RWPE1 (cell line): ENCODE results near the gene UNCX.
"Not testable (repeated sequence)": the region's sequence is repeated elsewhere in the genome, so short reads cannot be mapped to it uniquely, and the experiment has no call there.

ENCODE experiments used
- CTCF ChIA-PET: fragments of 350-600 bp; sonication (Branson Sonifier 250); formaldehyde crosslinking; extraction: SDS; loops from one replicate; lab custom pipeline; 2021; lab: Yijun Ruan, JAX
- POLR2A ChIA-PET: fragments of 400-600 bp; formaldehyde crosslinking; extraction: SDS; loops from one replicate; lab custom pipeline; 2020; ENCODE audit warnings: antibody characterized with exemption; ENCODE audit not compliant: low non-redundant PET; lab: Yijun Ruan, JAX
- DNase-seq: peaks from one replicate; pipeline ENCODE4 v3.0.0; 2012; ENCODE audit warnings: low spot score
- H3K27ac ChIP-seq: fragments of 450-650 bp; 2 replicates; pipeline ENCODE4 v1.5.1; 2017
- TF ChIP-seq, protein P1 (sequence below): fragments of 450-650 bp; conservative IDR thresholded peaks from 2 replicates; pipeline ENCODE4 v1.5.1; 2017; ENCODE audit warnings: low read depth, mild to moderate bottlenecking

Gene UNCX

DNA sequence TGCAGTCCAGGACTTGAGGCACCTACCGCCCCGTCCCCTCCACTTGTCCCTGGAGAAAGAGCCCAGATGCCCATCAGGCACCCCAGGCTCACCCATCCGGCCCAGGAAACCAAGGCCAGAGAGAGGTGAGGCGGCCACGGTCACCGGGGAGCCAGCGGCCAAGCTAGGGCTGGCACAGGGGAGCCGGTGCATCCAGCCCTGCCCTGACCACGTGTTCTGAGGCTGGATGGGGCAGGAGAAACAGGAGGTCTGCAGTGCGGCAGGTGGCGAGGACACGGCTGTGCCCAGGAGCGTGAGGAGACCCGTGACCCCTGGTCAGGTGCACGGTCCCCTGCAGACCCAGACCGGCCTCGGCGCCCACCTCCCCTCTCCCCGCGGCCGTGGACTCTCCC lies 27.6 kb downstream of the UNCX start:
- no peak for DNase-seq
- no peak overlapping the region for H3K27ac ChIP-seq
- CTCF ChIA-PET, result no interaction called here
- POLR2A ChIA-PET, result no interaction called here
- TF ChIP-seq, protein P1, sequence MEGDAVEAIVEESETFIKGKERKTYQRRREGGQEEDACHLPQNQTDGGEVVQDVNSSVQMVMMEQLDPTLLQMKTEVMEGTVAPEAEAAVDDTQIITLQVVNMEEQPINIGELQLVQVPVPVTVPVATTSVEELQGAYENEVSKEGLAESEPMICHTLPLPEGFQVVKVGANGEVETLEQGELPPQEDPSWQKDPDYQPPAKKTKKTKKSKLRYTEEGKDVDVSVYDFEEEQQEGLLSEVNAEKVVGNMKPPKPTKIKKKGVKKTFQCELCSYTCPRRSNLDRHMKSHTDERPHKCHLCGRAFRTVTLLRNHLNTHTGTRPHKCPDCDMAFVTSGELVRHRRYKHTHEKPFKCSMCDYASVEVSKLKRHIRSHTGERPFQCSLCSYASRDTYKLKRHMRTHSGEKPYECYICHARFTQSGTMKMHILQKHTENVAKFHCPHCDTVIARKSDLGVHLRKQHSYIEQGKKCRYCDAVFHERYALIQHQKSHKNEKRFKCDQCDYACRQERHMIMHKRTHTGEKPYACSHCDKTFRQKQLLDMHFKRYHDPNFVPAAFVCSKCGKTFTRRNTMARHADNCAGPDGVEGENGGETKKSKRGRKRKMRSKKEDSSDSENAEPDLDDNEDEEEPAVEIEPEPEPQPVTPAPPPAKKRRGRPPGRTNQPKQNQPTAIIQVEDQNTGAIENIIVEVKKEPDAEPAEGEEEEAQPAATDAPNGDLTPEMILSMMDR, result no peak

DNA sequence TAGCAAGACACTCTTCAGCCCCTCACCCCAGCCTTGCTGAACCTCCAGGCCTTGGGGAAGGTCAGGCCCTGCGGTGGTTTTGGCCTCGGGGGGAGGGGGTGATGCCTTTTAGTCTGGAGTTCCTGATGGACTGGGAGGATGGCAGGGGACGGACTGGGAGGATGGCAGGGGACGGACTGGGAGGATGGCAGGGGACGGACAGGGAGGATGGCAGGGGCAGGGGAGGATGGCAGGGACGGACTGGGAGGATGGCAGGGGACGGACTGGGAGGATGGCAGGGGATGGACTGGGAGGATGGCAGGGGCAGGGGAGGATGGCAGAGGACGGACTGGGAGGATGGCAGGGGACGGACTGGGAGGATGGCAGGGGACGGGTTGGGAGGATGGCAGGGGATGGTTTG lies 28.4 kb downstream of the UNCX start:
- POLR2A ChIA-PET, H3K27ac ChIP-seq, CTCF ChIA-PET, DNase-seq: not testable (repeated sequence)

DNA sequence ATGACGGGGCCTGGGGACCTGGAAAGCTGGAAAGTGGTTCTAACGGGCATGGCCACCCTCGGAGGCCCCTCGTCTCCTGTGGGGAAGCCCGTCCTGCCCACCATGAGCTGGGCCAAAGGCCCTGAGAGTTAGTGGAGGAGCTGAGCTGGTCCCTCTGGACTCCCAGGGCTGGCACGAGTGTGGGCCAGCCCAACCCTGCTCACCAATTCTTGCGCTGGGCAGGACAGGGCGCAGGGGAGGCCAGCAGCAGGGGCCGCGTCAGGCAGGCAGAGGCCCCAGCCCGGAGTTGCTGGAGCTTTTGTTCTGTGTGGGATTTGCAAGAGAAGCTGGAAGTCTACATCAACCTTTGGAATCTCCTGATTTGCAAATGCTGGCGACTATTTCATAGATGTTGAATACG lies 29.8 kb downstream of the UNCX start:
- ChIA-PET POLR2A (no interaction called here), CTCF (interaction anchor here (0.6 kb wide), 1 partner anchor 1064 kb away, joined by 5 read pairs; no protein-coding TSS in a partner anchor)
- no peak for DNase-seq

DNA sequence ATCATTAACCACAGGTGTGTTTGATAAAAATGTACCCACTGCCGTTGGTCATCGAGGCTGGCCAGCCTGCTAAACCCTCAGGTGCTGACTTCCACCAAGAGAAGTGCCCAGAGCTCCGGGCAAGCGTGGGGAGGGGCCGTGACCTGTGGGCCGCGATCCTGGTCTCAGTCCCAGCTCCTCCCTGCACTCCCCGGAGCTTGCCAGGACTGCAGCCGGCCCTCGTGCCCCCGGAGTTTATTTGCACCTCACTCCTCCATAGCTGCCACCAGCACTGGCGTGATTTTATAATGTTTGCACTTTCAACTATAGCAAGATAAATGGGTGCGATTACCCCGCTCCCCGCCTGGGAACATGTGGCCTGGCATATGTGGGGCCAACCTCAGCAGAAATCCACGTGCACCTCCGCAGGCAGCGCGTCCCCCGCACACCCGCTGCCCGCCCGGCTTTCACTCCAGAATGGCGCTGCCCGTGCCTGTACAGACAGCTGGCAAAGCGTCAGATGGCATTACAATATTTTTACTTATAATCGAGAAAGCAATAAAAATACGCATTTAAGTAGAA lies 30.8 kb downstream of the UNCX start:
- no peak overlapping the region for H3K27ac ChIP-seq
- ChIA-PET CTCF (interaction anchor here (0.6 kb wide), 1 partner anchor 15 kb away, joined by 3 read pairs; no protein-coding TSS in a partner anchor), POLR2A (no interaction called here)
- TF ChIP-seq, protein P1, result no peak
- DNase-seq, result no peak

More for the DNA sequence above, 29.8 kb downstream of the UNCX start:
- no peak overlapping the region for H3K27ac ChIP-seq
- TF ChIP-seq, protein P1, result no peak

DNA sequence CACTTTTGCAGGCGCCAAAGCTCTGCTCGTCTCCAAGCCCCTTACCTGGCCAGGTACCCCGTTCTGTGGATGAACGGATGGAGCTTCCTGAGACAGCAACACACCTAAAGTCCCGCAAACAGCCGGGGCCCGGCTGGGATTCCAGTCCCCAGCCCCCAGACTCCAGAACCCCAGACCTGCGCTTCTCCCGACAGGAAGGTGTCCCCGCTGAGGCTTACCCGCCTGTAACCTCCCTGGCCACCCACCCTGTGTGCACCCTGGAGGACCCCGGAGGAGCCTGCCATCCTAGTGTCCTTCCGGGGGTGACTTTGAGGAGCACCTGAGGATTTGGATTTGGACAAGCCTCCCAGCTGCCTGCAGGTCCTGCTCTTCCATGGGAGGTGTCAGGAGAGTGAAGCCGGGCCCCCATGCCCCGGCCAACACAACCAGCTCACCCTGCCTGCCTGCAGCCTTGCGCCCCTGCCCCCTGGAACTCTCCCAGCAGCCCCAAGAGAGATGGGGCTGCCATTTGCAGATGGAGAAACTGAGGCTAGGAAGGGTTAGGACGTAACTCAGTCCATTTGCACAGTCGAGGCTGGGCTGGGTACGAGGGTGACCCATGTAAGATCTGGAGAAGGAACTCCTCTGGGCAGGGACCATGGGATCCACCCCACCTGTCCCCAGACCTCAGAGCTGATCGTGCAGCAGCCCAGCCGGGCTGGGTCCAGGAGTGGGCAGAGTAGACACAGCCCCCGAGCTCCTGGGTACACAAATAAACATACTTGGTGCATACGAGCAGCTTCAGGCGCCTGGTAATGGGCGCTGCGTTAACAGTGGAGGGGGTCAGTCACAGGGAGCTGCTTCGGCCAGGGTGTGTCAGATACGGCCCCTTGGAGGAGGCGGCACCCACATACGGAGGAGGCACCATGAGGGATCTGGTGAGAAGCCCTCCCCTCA lies 31.9 kb downstream of the UNCX start:
- POLR2A ChIA-PET, result no interaction called here
- CTCF ChIA-PET, result interaction anchor here (0.6 kb wide), 1 partner anchor 17 kb away, joined by 3 read pairs; no protein-coding TSS in a partner anchor
- no peak for DNase-seq
- H3K27ac ChIP-seq, result no peak overlapping the region
- TF ChIP-seq, protein P1, result no peak

DNA sequence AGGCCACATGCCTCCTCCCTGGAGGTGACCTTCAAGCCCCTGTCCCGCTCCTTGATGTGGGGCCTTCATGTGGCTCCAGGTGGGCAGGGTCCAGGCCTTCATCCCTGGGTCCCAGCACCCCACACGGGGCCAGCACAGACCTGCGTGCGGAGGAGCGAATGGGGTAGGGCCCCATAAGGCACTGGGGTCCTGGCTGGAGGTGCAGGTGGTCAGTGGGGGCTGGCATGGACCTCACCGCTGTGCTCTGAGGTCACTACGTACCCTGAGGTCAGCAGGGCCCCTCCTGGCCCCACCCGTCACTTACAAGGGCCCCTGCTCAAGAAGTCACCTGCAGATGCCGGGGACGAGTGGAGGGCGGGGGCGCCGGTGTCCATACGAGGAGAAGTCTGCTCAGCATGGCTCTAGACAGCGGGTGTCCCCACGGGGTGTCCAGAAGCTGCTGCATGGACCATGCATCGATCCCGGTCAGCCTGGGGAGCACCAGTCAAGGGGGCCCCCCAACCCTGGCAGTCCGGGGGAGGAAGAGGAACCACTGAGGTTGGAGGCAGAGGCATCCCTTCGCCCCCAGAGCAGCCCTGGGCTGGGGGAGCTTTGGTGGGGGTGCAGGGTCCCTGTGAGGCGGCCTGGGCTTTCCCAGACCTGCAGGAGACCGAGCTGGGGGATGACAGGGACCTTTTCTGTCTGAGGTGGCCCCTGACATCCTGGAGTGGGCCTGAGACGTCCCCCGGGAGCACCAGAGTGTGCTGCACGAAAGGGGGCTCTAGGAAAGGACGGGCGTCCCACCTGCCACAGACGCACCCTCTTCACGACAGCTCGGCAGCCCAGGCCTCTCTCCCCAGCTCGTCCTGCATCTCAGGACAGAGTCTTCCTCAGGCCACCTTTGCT lies 34.6 kb downstream of the UNCX start:
- POLR2A ChIA-PET, result no interaction called here
- CTCF ChIA-PET, result no interaction called here
- H3K27ac ChIP-seq, result no peak overlapping the region
- TF ChIP-seq, protein P1, result no peak
- DNase-seq, result no peak
